ENCODE measurements around the gene TJP2. TPM values are rescaled to one million over a fixed set of nuclear protein-coding genes. Genes with fewer than 3 reads are reported as not detected.
"Not testable (repeated sequence)": the region's sequence is repeated elsewhere in the genome, so short reads cannot be mapped to it uniquely, and the experiment has no call there.

Gene TJP2
- total RNA-seq, 1 donor from 2014 or later, result 123 TPM

GRCh38 chr9:69155341-69156030 lies 18.6 kb upstream of the TJP2 start:
- no peak for ATAC-seq
- intact Hi-C loops (cut with micrococcal nuclease), result no loop called here
- no peak for DNase-seq

GRCh38 chr9:69157751-69158466 lies 16.2 kb upstream of the TJP2 start:
- intact Hi-C loops (cut with micrococcal nuclease), result no loop called here
- DNase-seq, result no peak
- no peak for ATAC-seq

- DNase-seq (no peak), ATAC-seq (no peak)
- intact Hi-C loops (cut with micrococcal nuclease), result no loop called here
These were observed 15.6 kb upstream of the TJP2 start for GRCh38 chr9:69158471-69158870.

GRCh38 chr9:69164573-69164972 lies 9.5 kb upstream of the TJP2 start:
- peak; percentile 41 for ATAC-seq
- DNase-seq, result not testable (repeated sequence)

DNA sequence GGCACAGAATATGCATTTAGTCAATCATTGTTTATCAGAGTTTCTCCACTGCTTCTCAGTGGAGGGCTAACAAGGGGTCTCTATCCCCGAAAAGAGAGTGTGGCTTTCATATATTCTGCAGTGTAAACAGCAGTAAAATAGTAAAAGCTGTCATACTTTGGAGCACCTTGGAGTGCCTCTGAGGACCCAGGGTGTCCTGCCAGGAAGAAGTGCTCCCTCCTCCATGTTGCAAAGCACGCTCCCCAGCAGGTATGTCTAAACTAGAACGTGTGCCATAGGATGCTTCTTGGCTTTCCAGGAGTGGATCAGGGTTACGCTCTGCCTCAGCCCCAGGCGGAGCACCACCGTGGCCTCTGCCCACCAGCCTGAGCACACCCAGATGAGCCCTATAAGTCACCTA lies 8.5 kb upstream of the TJP2 start:
- ATAC-seq, result no peak
- no peak for DNase-seq
- intact Hi-C loops (cut with micrococcal nuclease), result no loop called here

More at GRCh38 chr9:69164573-69164972, 9.5 kb upstream of the TJP2 start:
- intact Hi-C loops (cut with micrococcal nuclease), result not testable (repeated sequence)

- ATAC-seq, result no peak
- DNase-seq, result no peak
- intact Hi-C loops (cut with micrococcal nuclease), result no loop called here
These were observed 5.3 kb upstream of the TJP2 start for GRCh38 chr9:69168709-69169217.

DNA sequence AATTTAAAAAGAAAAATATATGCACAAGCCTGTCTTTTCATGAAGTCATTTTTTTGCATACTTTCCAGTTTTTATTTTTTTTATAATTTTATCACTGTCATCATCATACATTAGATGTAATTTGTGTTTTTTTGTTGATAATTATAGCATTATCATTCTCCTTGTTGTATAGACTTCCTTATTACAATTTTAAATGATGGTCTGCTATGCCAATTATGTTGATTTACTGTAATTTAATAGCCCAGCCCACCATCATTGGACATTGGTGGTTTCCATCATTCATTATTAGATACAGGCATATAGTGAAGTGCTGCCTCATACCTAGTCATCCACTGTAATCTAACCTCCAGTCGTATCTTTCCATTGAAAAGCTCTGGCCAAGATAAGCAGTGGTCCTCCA lies 3.8 kb upstream of the TJP2 start:
- no peak for DNase-seq
- ATAC-seq, result no peak
- intact Hi-C loops (cut with micrococcal nuclease), result no loop called here

DNA sequence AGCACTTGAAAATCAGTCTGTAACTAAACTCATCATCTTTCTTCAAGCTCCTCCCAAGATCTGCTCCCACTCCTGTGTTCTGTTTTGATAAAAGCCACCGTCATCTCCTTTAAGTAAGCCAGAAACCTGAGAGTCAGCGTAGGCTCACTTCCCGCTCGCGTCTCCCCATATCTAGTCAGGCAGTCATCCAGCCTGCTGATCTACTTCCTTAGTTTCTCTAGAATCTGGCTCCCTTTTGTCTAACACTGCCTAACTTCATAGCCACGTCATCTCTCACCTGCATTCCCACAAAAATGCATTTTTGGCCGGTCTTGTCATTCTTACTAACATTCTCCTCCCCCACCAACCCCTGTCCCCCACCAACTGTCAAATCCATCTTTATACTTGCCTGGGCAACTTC lies 3.0 kb upstream of the TJP2 start:
- ATAC-seq, result no peak
- intact Hi-C loops (cut with micrococcal nuclease), result no loop called here
- DNase-seq, result no peak

DNA sequence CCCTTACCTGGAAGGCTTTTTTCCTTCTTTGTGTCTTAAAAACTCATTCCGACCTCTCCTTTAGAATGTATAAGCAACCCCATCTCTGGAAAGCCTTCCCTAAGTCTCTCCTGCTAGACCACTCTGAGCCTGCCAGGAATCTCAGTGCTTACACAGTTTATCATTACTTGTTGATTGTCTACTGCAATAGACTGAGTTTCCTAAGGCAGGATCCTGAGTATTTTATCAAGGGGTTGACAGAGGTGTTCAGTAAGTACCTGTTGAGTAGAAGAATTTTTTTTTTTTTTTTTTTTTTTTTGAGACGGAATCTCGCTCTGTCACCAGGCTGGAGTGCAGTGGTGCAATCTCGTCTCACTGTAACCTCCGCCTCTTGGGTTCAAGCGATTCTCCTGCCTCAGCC lies 2.6 kb upstream of the TJP2 start:
- intact Hi-C loops (cut with micrococcal nuclease), result no loop called here
- no peak for DNase-seq
- ATAC-seq, result no peak

DNA sequence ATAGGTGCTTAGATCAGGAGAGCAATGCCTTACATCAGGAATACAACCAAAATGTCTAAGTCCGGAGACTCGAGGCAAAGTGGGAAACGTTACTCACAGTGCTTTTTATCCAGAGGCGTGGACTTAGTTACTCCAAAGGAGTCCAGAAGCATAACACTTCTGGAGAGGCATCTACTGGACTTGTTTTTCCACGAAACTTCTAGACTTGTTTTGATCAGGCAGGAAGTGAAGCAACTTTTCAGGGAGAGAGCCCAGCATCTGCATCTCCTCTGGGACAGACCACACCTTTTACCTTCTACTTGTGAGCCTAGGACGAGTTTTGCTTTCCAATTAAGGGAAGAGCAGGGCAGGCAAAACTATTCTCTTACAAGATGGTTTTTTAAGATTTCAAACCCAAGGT lies 1.2 kb upstream of the TJP2 start:
- DNase-seq (no peak), ATAC-seq (no peak)
- intact Hi-C loops (cut with micrococcal nuclease), result no loop called here

DNA sequence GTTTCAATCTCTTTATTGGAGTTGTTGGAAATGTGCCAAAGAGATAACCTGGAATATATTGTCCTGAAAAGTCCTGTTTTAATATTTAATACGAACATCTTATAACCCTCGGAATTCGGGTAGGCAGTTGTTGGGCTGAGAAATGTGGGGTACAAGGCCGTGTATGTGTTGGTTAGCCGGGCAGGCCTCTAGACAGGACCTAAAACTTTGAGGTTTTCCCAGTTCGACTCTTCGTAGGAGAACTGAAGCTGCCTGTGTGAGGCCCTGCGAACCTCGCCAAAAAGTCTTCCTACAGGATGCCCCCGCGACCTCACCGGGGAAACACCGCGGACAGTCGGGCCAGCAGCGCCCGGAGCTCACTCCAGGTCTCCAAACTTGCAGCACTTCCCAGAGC lies 583 bp upstream of the TJP2 start:
- intact Hi-C loops (cut with micrococcal nuclease), result no loop called here

GRCh38 chr9:69174616-69175463 lies 763 bp downstream of the TJP2 start:
- DNase-seq, result peak; percentile 39
- peak; percentile 62 for ATAC-seq
- intact Hi-C loops (cut with micrococcal nuclease), result no loop called here

More for the DNA sequence above, 583 bp upstream of the TJP2 start:
- no peak for ATAC-seq
- DNase-seq, result no peak

DNA sequence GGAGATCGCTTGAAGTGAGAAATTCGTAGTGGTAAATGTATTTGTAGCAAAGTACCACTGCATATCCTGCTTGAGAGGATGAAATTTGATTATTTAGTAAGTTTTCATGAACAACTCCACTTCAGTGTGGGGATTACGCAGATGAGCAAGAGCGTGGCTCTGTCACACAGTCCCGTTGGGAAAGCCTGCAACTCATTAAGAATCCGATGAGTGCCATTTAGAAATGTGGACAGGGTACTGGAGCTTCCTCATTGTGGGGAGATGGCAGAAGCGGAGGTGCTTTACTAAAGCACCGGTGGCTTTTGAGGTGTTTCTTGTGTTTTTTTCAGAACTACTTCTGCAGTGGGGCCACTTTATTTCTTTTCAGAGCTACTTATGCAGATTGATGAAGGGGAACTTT lies 1.4 kb downstream of the TJP2 start:
- intact Hi-C loops (cut with micrococcal nuclease), result no loop called here
- DNase-seq (no peak), ATAC-seq (no peak)

DNA sequence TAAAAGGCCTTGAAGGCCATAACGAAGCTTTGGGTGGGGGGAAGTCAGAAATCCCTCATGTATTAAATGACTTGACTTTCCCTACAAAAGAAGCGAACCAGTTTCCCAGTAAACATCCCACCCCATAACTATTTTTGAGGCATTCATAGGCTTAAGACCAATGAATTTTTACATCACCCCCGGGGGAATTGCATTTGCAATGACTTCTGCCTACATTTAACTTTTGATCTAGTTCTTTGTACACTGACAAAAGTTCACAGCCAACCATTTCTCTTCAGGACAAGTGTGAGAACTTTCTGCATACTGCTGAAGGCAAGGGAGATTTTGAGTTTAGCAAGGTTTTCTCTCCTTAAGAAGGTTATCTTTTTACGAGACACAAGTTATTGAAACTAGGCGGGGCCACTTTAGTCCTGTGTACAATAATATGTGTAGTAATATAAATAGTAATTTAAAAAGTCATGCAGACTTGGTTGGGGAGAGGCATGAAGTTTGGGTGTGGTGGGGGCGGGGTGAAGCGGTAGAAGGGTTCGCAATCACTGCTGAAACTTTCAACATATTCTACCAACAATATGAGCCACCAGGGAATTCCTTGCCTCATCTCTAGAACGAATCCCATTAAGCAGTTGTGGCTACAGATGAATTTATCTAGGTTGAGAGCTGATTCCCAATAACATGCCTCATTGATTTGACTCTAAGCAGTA lies 2.5 kb downstream of the TJP2 start:
- DNase-seq (no peak), ATAC-seq (no peak)
- intact Hi-C loops (cut with micrococcal nuclease), result no loop called here

DNA sequence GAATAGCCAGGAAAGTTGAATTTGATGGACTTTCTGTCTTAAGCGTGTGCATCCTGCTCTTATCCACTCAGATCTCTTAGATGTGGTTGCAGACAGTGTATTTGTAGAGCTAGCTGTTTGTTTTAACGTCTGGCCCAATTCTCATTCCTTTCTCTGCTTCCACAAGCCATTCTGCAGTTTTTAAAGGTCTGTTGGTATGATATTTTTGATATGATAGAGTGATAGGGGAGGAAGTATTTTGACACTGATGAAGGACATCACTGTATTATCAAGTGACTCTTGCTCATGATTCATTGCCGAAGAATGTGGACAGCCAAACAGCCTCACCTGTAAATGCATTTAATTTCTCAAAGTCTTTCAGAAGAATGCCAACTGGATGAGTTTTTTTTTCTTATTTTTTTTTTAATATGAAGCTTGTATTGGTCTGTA lies 4.5 kb downstream of the TJP2 start:
- intact Hi-C loops (cut with micrococcal nuclease), result no loop called here
- no peak for DNase-seq
- no peak for ATAC-seq

DNA sequence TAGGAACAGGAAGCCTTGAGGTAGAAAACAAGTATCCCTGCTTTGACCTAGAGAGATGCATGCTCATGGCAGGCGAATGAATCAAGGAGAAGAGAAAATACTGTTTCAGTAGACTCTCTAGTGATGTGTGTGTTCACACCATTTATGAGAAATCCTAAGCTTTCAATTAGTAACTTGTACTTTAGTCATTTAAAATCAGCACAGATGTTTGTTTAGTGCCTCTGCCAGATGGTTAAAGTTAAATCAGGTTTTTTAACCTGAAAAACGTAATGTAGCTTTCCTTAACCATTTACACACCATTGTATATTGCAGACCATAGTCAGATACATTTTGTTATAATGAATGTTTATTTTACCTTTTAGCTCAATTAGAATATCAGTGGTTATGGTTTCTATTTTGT lies 5.0 kb downstream of the TJP2 start:
- DNase-seq, result no peak
- intact Hi-C loops (cut with micrococcal nuclease), result no loop called here
- no peak for ATAC-seq

GRCh38 chr9:69180200-69180599 lies 6.1 kb downstream of the TJP2 start:
- no peak for ATAC-seq
- intact Hi-C loops (cut with micrococcal nuclease), result no loop called here
- DNase-seq, result no peak

- ATAC-seq (peak; percentile 61), DNase-seq (no peak)
- intact Hi-C loops (cut with micrococcal nuclease), result no loop called here
These were observed 6.6 kb downstream of the TJP2 start for GRCh38 chr9:69180670-69181069.

DNA sequence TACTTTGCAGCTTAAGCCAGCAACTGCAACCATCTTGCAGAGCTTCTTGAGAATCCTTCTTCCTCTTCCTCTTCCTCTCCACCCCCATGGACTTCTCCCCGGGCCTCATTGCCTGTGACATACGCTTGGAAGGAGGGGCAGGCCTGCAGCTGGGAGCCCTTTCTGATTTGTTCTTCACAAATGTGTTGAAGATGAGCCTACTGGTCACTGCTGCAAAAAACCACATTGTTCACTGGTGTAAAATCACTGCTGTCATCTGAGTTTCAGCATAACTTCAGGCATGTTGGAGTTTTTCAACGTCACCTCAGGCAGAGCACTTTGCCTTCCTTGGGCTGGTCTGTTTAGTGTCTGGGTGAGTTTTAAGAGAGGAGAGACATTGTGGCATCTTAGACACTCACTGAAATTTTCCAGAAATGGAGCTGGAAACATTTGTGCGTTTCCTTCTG lies 7.9 kb downstream of the TJP2 start:
- intact Hi-C loops (cut with micrococcal nuclease), result no loop called here
- DNase-seq (no peak), ATAC-seq (peak; percentile 29)
